ENCODE measurements around the gene MPHOSPH10.
"Not testable (repeated sequence)": the region's sequence is repeated elsewhere in the genome, so short reads cannot be mapped to it uniquely, and the experiment has no call there.

The MPHOSPH10 gene

GRCh38 chr2:71157124-71157793 is 26.8 kb downstream of the MPHOSPH10 start:
- DNase-seq: peak in 9 of 10 donors; percentile 17 to 94 (median 75)
- intact Hi-C loops (cut with DNase I): loop anchor here (1.0 kb wide), 1 partner anchor 353 kb away; no protein-coding TSS in a partner anchor

GRCh38 chr2:71166812-71167211 is 36.4 kb downstream of the MPHOSPH10 start:
- intact Hi-C loops (cut with DNase I): no loop called here

GRCh38 chr2:71173096-71173495 is 42.7 kb downstream of the MPHOSPH10 start:
- no peak for DNase-seq
- intact Hi-C loops (cut with DNase I): no loop called here

More at GRCh38 chr2:71166812-71167211, 36.4 kb downstream of the MPHOSPH10 start:
- no peak for DNase-seq

GRCh38 chr2:71174207-71174606 is 43.8 kb downstream of the MPHOSPH10 start:
- intact Hi-C loops (cut with DNase I): no loop called here
- no peak for DNase-seq

GRCh38 chr2:71178836-71179235 is 48.4 kb downstream of the MPHOSPH10 start:
- intact Hi-C loops (cut with DNase I); DNase-seq: not testable (repeated sequence)

GRCh38 chr2:71181316-71181715 is 50.9 kb downstream of the MPHOSPH10 start:
- intact Hi-C loops (cut with DNase I): no loop called here
- DNase-seq: no peak

- intact Hi-C loops (cut with DNase I); DNase-seq: not testable (repeated sequence)
Observed at GRCh38 chr2:71183306-71184115, 53.1 kb downstream of the MPHOSPH10 start.

- intact Hi-C loops (cut with DNase I): no loop called here
- no peak for DNase-seq
Observed at GRCh38 chr2:71186973-71187372, 56.5 kb downstream of the MPHOSPH10 start.

GRCh38 chr2:71187589-71187988 is 57.2 kb downstream of the MPHOSPH10 start:
- intact Hi-C loops (cut with DNase I): no loop called here

GRCh38 chr2:71190656-71191569 is 60.5 kb downstream of the MPHOSPH10 start:
- intact Hi-C loops (cut with DNase I): no loop called here
- DNase-seq: peak in 1 of 10 donors; percentile 18

More at GRCh38 chr2:71187589-71187988, 57.2 kb downstream of the MPHOSPH10 start:
- DNase-seq: no peak

- no peak for DNase-seq
- intact Hi-C loops (cut with DNase I): no loop called here
Observed at GRCh38 chr2:71191570-71191943, 61.1 kb downstream of the MPHOSPH10 start.
